SK-N-SH treated with all-trans-retinoic acid at 6 μM for 48 hours (cell line): ENCODE results near the gene ATXN7.

ENCODE experiments used
- ATAC-seq: fragments of 200-7000 bp; cut with Tn5 transposase; 3 replicates; pipeline ENCODE4 v1.9.1; 2020; ENCODE audit warnings: mild to moderate bottlenecking, moderate library complexity
- ARNTL ChIP-seq: fragments of 450-650 bp; formaldehyde crosslinking; IDR thresholded peaks from 2 replicates; pipeline ENCODE4 v1.5.0; 2020; ENCODE audit warnings: low read depth, mild to moderate bottlenecking, moderate library complexity, borderline replicate concordance
- BACH2 ChIP-seq: fragments of 250-450 bp; sonication (Bioruptor Pico); IDR thresholded peaks from 2 replicates; pipeline ENCODE4 v1.9.0; 2021; ENCODE audit warnings: mild to moderate bottlenecking, borderline replicate concordance
- CREB5 ChIP-seq: fragments of 250-450 bp; sonication (Bioruptor Pico); IDR thresholded peaks from 2 replicates; pipeline ENCODE4 v1.5.1; 2020; ENCODE audit warnings: low read depth, mild to moderate bottlenecking, moderate library complexity
- ESRRG ChIP-seq: fragments of 250-450 bp; sonication (Bioruptor Pico); IDR thresholded peaks from 2 replicates; pipeline ENCODE4 v1.6.1; 2021; ENCODE audit warnings: mild to moderate bottlenecking
- GLIS3 ChIP-seq: fragments of 250-450 bp; sonication (Bioruptor Pico); IDR thresholded peaks from 2 replicates; pipeline ENCODE4 v1.5.0; 2020; ENCODE audit warnings: mild to moderate bottlenecking, moderate library complexity
- ISL1 ChIP-seq: fragments of 250-450 bp; sonication (Bioruptor Pico); IDR thresholded peaks from 2 replicates; pipeline ENCODE4 v2.1.2; 2022; ENCODE audit warnings: mild to moderate bottlenecking, moderate library complexity
- PPARA ChIP-seq: fragments of 250-450 bp; sonication (Bioruptor Pico); IDR thresholded peaks from 2 replicates; pipeline ENCODE4 v1.5.0; 2020; ENCODE audit warnings: mild to moderate bottlenecking, borderline replicate concordance
- RARB ChIP-seq: fragments of 250-450 bp; sonication (Bioruptor Pico); IDR thresholded peaks from 2 replicates; pipeline ENCODE4 v1.8.0; 2021; ENCODE audit warnings: mild to moderate bottlenecking, moderate library complexity
- SNAI2 ChIP-seq: fragments of 250-450 bp; sonication (Bioruptor Pico); IDR thresholded peaks from 2 replicates; pipeline ENCODE4 v1.5.0; 2020; ENCODE audit warnings: mild to moderate bottlenecking, moderate library complexity
- TCF4 ChIP-seq: fragments of 250-450 bp; sonication (Bioruptor Pico); IDR thresholded peaks from 2 replicates; pipeline ENCODE4 v1.8.0; 2021; ENCODE audit warnings: mild to moderate bottlenecking, moderate library complexity, borderline replicate concordance
- TOX ChIP-seq: fragments of 250-450 bp; sonication (Bioruptor Pico); IDR thresholded peaks from 2 replicates; pipeline ENCODE4 v1.8.0; 2021; ENCODE audit warnings: mild to moderate bottlenecking, moderate library complexity, borderline replicate concordance
- ZC3H10 ChIP-seq: fragments of 250-450 bp; sonication (Bioruptor Pico); IDR thresholded peaks from 2 replicates; pipeline ENCODE4 v1.5.1; 2021; ENCODE audit warnings: mild to moderate bottlenecking, moderate library complexity
- ZFP3 ChIP-seq: fragments of 250-450 bp; sonication (Bioruptor Pico); IDR thresholded peaks from 2 replicates; pipeline ENCODE4 v1.5.0; 2020; ENCODE audit warnings: mild to moderate bottlenecking, moderate library complexity
- ZFP30 ChIP-seq: fragments of 450-650 bp; formaldehyde crosslinking; IDR thresholded peaks from 2 replicates; pipeline ENCODE4 v1.5.0; 2022; ENCODE audit warnings: mild to moderate bottlenecking, moderate library complexity
- ZNF565 ChIP-seq: fragments of 450-650 bp; formaldehyde crosslinking; conservative IDR thresholded peaks from 2 replicates; pipeline ENCODE4 v1.5.0; 2020; ENCODE audit warnings: low read depth, mild to moderate bottlenecking, moderate library complexity
- ZNF70 ChIP-seq: fragments of 450-650 bp; formaldehyde crosslinking; IDR thresholded peaks from 2 replicates; pipeline ENCODE4 v1.5.0; 2020; ENCODE audit warnings: mild to moderate bottlenecking, moderate library complexity
- ZNF8 ChIP-seq: fragments of 450-650 bp; formaldehyde crosslinking; IDR thresholded peaks from 2 replicates; pipeline ENCODE4 v1.5.0; 2020; ENCODE audit warnings: mild to moderate bottlenecking, moderate library complexity
- TF ChIP-seq, protein P1 (sequence below): fragments of 250-450 bp; sonication (Bioruptor Pico); IDR thresholded peaks from 2 replicates; pipeline ENCODE4 v1.5.1; 2021; ENCODE audit warnings: mild to moderate bottlenecking, moderate library complexity
- TF ChIP-seq, protein P2 (sequence below): fragments of 250-450 bp; sonication (Bioruptor Pico); IDR thresholded peaks from 2 replicates; pipeline ENCODE4 v1.5.0; 2020; ENCODE audit warnings: mild to moderate bottlenecking, moderate library complexity
- TF ChIP-seq, protein P3 (sequence below): fragments of 250-450 bp; sonication (Bioruptor Pico); IDR thresholded peaks from 2 replicates; pipeline ENCODE4 v1.8.0; 2020; ENCODE audit warnings: mild to moderate bottlenecking, moderate library complexity, borderline replicate concordance

The ATXN7 gene

DNA sequence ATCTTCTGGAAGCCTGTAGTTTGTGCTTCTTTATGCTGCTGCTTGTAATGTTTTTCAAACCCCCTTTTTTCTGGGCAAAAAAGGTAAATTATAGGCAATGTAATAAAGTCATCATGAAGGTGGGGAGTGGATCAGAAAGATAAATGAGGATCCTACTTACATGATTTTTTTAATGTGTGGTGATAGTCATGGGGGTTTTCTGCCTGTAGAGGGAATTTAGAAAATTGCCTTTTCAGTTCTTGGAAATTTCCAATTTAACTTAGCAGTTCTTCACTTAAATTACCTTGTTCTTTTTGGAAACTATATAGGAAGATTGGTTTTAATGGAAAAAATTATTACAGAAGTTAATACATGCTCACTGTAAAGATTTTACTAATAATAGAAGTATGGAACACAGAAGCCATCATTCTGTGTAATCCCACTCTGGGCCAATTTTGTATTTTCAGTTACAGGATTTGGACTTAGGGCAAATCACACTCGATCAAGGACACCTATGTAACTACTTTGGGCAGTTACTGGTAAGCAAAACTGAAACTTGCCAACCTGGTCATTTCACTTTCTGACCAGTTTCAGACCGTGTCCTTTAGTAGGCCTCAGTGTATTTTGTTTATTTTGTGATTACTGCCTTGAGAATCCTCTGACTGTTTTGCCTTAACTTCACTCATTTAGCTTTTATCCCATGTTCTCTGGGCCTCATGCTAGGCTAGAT is 59.0 kb downstream of the ATXN7 start:
- no peak for TF ChIP-seq ISL1 (CRISPR knock-in tag)
- no peak for TF ChIP-seq ZNF565 (CRISPR knock-in tag)
- TF ChIP-seq BACH2 (CRISPR knock-in tag), result no peak
- no peak for TF ChIP-seq ZNF70 (CRISPR knock-in tag)
- TF ChIP-seq ZFP30 (CRISPR knock-in tag), result no peak
- TF ChIP-seq ZC3H10 (CRISPR knock-in tag), result no peak
- no peak for TF ChIP-seq GLIS3 (CRISPR knock-in tag)
- TF ChIP-seq, protein P1, sequence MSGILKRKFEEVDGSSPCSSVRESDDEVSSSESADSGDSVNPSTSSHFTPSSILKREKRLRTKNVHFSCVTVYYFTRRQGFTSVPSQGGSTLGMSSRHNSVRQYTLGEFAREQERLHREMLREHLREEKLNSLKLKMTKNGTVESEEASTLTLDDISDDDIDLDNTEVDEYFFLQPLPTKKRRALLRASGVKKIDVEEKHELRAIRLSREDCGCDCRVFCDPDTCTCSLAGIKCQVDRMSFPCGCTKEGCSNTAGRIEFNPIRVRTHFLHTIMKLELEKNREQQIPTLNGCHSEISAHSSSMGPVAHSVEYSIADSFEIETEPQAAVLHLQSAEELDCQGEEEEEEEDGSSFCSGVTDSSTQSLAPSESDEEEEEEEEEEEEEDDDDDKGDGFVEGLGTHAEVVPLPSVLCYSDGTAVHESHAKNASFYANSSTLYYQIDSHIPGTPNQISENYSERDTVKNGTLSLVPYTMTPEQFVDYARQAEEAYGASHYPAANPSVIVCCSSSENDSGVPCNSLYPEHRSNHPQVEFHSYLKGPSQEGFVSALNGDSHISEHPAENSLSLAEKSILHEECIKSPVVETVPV (CRISPR knock-in tag), result no peak
- TF ChIP-seq ZFP3 (CRISPR knock-in tag), result no peak
- ATAC-seq, result no peak

GRCh38 chr3:63926309-63926708 is 62.6 kb downstream of the ATXN7 start:
- no peak for ATAC-seq
- TF ChIP-seq TCF4 (CRISPR knock-in tag) (no peak), ESRRG (CRISPR knock-in tag) (no peak), ZFP30 (CRISPR knock-in tag) (no peak), RARB (CRISPR knock-in tag) (no peak), TOX (CRISPR knock-in tag) (no peak), GLIS3 (CRISPR knock-in tag) (no peak), PPARA (CRISPR knock-in tag) (no peak)
- TF ChIP-seq, all 23 proteins: peak for 0

GRCh38 chr3:63927422-63928280 is 64.0 kb downstream of the ATXN7 start:
- no peak for ATAC-seq
- no peak for TF ChIP-seq ISL1 (CRISPR knock-in tag)
- no peak for TF ChIP-seq TCF4 (CRISPR knock-in tag)
- no peak for TF ChIP-seq SNAI2 (CRISPR knock-in tag)
- TF ChIP-seq, protein P2, sequence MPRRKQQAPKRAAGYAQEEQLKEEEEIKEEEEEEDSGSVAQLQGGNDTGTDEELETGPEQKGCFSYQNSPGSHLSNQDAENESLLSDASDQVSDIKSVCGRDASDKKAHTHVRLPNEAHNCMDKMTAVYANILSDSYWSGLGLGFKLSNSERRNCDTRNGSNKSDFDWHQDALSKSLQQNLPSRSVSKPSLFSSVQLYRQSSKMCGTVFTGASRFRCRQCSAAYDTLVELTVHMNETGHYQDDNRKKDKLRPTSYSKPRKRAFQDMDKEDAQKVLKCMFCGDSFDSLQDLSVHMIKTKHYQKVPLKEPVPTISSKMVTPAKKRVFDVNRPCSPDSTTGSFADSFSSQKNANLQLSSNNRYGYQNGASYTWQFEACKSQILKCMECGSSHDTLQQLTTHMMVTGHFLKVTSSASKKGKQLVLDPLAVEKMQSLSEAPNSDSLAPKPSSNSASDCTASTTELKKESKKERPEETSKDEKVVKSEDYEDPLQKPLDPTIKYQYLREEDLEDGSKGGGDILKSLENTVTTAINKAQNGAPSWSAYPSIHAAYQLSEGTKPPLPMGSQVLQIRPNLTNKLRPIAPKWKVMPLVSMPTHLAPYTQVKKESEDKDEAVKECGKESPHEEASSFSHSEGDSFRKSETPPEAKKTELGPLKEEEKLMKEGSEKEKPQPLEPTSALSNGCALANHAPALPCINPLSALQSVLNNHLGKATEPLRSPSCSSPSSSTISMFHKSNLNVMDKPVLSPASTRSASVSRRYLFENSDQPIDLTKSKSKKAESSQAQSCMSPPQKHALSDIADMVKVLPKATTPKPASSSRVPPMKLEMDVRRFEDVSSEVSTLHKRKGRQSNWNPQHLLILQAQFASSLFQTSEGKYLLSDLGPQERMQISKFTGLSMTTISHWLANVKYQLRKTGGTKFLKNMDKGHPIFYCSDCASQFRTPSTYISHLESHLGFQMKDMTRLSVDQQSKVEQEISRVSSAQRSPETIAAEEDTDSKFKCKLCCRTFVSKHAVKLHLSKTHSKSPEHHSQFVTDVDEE (CRISPR knock-in tag), result no peak
- TF ChIP-seq CREB5 (CRISPR knock-in tag), result no peak
- TF ChIP-seq, protein P3, sequence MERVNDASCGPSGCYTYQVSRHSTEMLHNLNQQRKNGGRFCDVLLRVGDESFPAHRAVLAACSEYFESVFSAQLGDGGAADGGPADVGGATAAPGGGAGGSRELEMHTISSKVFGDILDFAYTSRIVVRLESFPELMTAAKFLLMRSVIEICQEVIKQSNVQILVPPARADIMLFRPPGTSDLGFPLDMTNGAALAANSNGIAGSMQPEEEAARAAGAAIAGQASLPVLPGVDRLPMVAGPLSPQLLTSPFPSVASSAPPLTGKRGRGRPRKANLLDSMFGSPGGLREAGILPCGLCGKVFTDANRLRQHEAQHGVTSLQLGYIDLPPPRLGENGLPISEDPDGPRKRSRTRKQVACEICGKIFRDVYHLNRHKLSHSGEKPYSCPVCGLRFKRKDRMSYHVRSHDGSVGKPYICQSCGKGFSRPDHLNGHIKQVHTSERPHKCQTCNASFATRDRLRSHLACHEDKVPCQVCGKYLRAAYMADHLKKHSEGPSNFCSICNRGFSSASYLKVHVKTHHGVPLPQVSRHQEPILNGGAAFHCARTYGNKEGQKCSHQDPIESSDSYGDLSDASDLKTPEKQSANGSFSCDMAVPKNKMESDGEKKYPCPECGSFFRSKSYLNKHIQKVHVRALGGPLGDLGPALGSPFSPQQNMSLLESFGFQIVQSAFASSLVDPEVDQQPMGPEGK, result no peak
- no peak for TF ChIP-seq TOX (CRISPR knock-in tag)
- no peak for TF ChIP-seq ARNTL (CRISPR knock-in tag)
- TF ChIP-seq ZC3H10 (CRISPR knock-in tag), result no peak
- TF ChIP-seq, protein P1 (CRISPR knock-in tag), result no peak
- TF ChIP-seq RARB (CRISPR knock-in tag), result no peak
- TF ChIP-seq PPARA (CRISPR knock-in tag), result no peak
- TF ChIP-seq ZNF8 (CRISPR knock-in tag), result no peak
- no peak for TF ChIP-seq ZNF565 (CRISPR knock-in tag)
